Liver (tissue), 9 donors: Measurements from ENCODE around the gene TP63. TPM values are rescaled to one million over a fixed set of nuclear protein-coding genes. Genes with fewer than 3 reads are reported as not detected.

Experiments used
- DNase-seq: peaks from one replicate; pipeline ENCODE4 v3.0.0-alpha.2; 2017; ENCODE audit warnings: low spot score
- H3K27ac ChIP-seq, 2 donors: one replicate each; pipeline ENCODE4 v1.7.0; 2013; ENCODE audit warnings: inconsistent platforms in 2 of 2, low read length in 2 of 2, control low read depth in 1 of 2, low read depth in 1 of 2, mild to moderate bottlenecking in 1 of 2
- H3K27me3 ChIP-seq, 4 donors: one replicate each; pipeline versions ENCODE4 v1.6.1 to v1.7.0; 2013; ENCODE audit warnings: low read length in 3 of 4, inconsistent platforms in 1 of 4, mild to moderate bottlenecking in 1 of 4, moderate library complexity in 1 of 4; ENCODE audit not compliant: control insufficient read depth in 4 of 4, insufficient read depth in 4 of 4
- H3K36me3 ChIP-seq, 4 donors: one replicate each; pipeline versions ENCODE4 v1.6.1 to v1.7.0; 2013; ENCODE audit warnings: low read length in 3 of 4, mild to moderate bottlenecking in 3 of 4, low read depth in 1 of 4, moderate library complexity in 1 of 4; ENCODE audit not compliant: control insufficient read depth in 4 of 4, insufficient read depth in 3 of 4
- H3K4me1 ChIP-seq, 4 donors: one replicate each; pipeline versions ENCODE4 v1.6.1 to v1.7.0; 2013; ENCODE audit warnings: low read length in 3 of 4, mild to moderate bottlenecking in 3 of 4, moderate library complexity in 1 of 4; ENCODE audit not compliant: control insufficient read depth in 4 of 4, insufficient read depth in 4 of 4
- H3K4me3 ChIP-seq, 3 donors: one replicate each; pipeline versions ENCODE4 v1.6.1 to v1.7.0; 2013; ENCODE audit warnings: low read length in 3 of 3, control low read depth in 1 of 3, low read depth in 1 of 3, mild to moderate bottlenecking in 1 of 3
- H3K9ac ChIP-seq, 2 donors: one replicate each; pipeline ENCODE4 v1.7.0; 2013; ENCODE audit warnings: low read length in 2 of 2, mild to moderate bottlenecking in 2 of 2, moderate library complexity in 2 of 2, control low read depth in 1 of 2, low read depth in 1 of 2
- H3K9me3 ChIP-seq, 4 donors: one replicate each; pipeline versions ENCODE4 v1.6.1 to v1.7.0; 2013; ENCODE audit warnings: low read length in 3 of 4; ENCODE audit not compliant: control insufficient read depth in 4 of 4
- EGR1 ChIP-seq, 2 donors: IDR thresholded peaks; 2 replicates each; pipeline ENCODE4 v1.6.1; 2016 to 2018; ENCODE audit warnings: antibody characterized with exemption in 2 of 2, low read depth in 2 of 2
- FOXA1 ChIP-seq: IDR thresholded peaks from 2 replicates; pipeline ENCODE4 v1.6.1; 2016; ENCODE audit warnings: antibody characterized with exemption
- GABPA ChIP-seq, 2 donors: IDR thresholded peaks in 1 of 2; conservative IDR thresholded peaks in 1 of 2; 2 replicates each; pipeline ENCODE4 v1.6.1; 2016; ENCODE audit warnings: antibody characterized with exemption in 2 of 2, mild to moderate bottlenecking in 1 of 2, moderate library complexity in 1 of 2
- HNF4A ChIP-seq, 2 donors: conservative IDR thresholded peaks; 2 replicates each; pipeline ENCODE4 v1.6.1; 2016; ENCODE audit warnings: antibody characterized with exemption in 2 of 2, mild to moderate bottlenecking in 2 of 2
- HNF4G ChIP-seq: IDR thresholded peaks from 2 replicates; pipeline ENCODE4 v1.6.1; 2016; ENCODE audit warnings: antibody characterized with exemption
- MAX ChIP-seq: IDR thresholded peaks from 2 replicates; pipeline ENCODE4 v1.6.1; 2016; ENCODE audit warnings: antibody characterized with exemption
- REST ChIP-seq: IDR thresholded peaks from 2 replicates; pipeline ENCODE4 v1.6.1; 2016; ENCODE audit warnings: antibody characterized with exemption, mild to moderate bottlenecking
- RXRA ChIP-seq, 2 donors: IDR thresholded peaks; 2 replicates each; pipeline ENCODE4 v1.6.1; 2017 to 2018; ENCODE audit warnings: antibody characterized with exemption in 2 of 2, mild to moderate bottlenecking in 1 of 2
- SP1 ChIP-seq: IDR thresholded peaks from 2 replicates; pipeline ENCODE4 v1.6.1; 2018; ENCODE audit warnings: antibody characterized with exemption, mild to moderate bottlenecking
- TAF1 ChIP-seq: conservative IDR thresholded peaks from 2 replicates; pipeline ENCODE4 v1.6.1; 2016; ENCODE audit warnings: antibody characterized with exemption, mild to moderate bottlenecking
- YY1 ChIP-seq: IDR thresholded peaks from 2 replicates; pipeline ENCODE4 v1.6.1; 2016; ENCODE audit warnings: antibody characterized with exemption, mild to moderate bottlenecking
- ZBTB33 ChIP-seq: IDR thresholded peaks from 2 replicates; pipeline ENCODE4 v1.6.1; 2016; ENCODE audit warnings: antibody characterized with exemption
- WGBS: extraction: QIAGEN DNeasy Blood & Tissue Kit; methylation state at CpG from one replicate; pipeline ENCODE4 v1.1.7; 2013; 5-methylcytosine and 5-hydroxymethylcytosine counted together
- polyA plus RNA-seq, 2 donors: library from polyadenylated mRNA; stranded (reverse) in 1 of 2; unstranded in 1 of 2; fragments of 200-250 nt in 1 of 2; fragments of >200 nt in 1 of 2; fragmentation: Nextera tagmentation in 1 of 2; extraction: Ambion mirVana in 1 of 2; gene quantifications; one replicate each; pipeline versions ENCODE4 v1.2.1 to v1.2.3, GENCODE V29; 2013 to 2015
- total RNA-seq, 2 donors: library from RNA; depleted of rRNA; stranded (reverse); fragments of >200 nt; gene quantifications; one replicate each; pipeline ENCODE4 v1.2.3, GENCODE V29; 2014
- TF ChIP-seq, protein P1 (sequence below): IDR thresholded peaks from 2 replicates; pipeline ENCODE4 v1.6.1; 2016; ENCODE audit warnings: antibody characterized with exemption
- donor health status: healthy.
- donor health status: healthy.
- donor health status: healthy.
- donor health status: healthy.
- donor health status: healthy.

The TP63 gene
- total and polyA plus RNA-seq, 4 donors = under 0.01 to 0.08 (median 0.05) TPM; not detected in 1

DNA sequence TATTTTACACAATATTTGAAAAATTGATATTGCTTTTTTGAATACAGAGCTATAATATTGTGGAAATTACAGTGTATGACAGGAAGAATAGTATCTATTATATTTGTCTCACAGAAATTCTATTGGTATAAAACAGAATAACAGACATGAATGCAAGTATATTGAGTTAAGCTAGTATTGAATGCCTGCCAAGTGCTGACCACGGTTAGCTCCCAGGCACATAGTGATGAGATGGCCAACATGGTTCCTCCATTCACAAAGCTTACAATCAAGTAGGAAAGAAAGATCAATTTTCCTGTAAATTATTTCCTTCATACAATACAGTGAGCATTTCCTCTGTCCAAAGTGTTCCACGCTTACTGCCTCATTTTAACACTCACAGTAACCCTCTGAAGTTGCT, 67.6 kb downstream of the TP63 start (continued):
- TF ChIP-seq REST (no peak), HNF4A (conservative IDR thresholded peaks at IDR 0.05) (no peak)

DNA sequence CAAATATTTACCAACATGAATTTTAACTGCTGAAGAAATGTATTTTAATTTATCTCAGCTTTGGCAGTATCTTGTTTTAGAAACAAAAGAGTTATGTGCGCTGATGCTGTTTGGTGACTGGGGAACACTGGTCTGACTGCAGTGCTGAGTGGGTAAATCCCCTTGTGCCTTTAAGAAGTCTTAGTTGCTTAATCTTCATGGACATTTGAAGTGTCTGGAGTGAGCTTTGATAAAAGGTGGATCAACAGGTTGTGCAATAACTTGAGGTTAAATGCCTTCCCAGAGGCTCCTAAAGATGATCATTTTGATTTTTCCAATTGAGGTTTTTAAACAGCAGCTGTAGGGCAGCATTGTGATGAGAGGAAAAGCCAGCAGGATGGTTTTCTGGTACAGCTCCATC, 68.7 kb downstream of the TP63 start:
- H3K27me3 ChIP-seq = no peaks in the 10 kb centered on the region
- H3K4me1 ChIP-seq = no peaks in the 10 kb centered on the region
- H3K9me3 ChIP-seq = no peaks in the 10 kb centered on the region
- TF ChIP-seq FOXA1 (no peak), SP1 (no peak), GABPA (IDR thresholded peaks at IDR 0.05 in 1 of 2, conservative IDR thresholded peaks at IDR 0.05 in 1 of 2) (no peak), TAF1 (no peak), HNF4A (conservative IDR thresholded peaks at IDR 0.05) (no peak), ZBTB33 (no peak), MAX (no peak), HNF4G (no peak), RXRA (IDR thresholded peaks at IDR 0.05) (no peak), REST (no peak), EGR1 (IDR thresholded peaks at IDR 0.05; ENCODE audit: low read depth in 2 of 2) (no peak), YY1 (no peak)
- TF ChIP-seq, protein P1, sequence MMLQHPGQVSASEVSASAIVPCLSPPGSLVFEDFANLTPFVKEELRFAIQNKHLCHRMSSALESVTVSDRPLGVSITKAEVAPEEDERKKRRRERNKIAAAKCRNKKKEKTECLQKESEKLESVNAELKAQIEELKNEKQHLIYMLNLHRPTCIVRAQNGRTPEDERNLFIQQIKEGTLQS = no peak
- no peaks in the 10 kb centered on the region for H3K36me3 ChIP-seq
- no peak overlapping the region for H3K9ac ChIP-seq
- H3K4me3 ChIP-seq = no peak overlapping the region
- no peak overlapping the region for H3K27ac ChIP-seq
- no peak for DNase-seq
- 97% methylated on average over 1 of the region's 1 CpG for whole genome bisulfite sequencing
